HG02588 (cell line): ENCODE data around the gene PRKAB1.

Experiments used
- ATAC-seq: cut with Tn5 transposase; IDR thresholded peaks from one replicate; pipeline ENCODE4 v1.9.1; 2021; ENCODE audit warnings: mild to moderate bottlenecking, moderate library complexity; ENCODE audit not compliant: unreplicated experiment

The PRKAB1 gene

DNA sequence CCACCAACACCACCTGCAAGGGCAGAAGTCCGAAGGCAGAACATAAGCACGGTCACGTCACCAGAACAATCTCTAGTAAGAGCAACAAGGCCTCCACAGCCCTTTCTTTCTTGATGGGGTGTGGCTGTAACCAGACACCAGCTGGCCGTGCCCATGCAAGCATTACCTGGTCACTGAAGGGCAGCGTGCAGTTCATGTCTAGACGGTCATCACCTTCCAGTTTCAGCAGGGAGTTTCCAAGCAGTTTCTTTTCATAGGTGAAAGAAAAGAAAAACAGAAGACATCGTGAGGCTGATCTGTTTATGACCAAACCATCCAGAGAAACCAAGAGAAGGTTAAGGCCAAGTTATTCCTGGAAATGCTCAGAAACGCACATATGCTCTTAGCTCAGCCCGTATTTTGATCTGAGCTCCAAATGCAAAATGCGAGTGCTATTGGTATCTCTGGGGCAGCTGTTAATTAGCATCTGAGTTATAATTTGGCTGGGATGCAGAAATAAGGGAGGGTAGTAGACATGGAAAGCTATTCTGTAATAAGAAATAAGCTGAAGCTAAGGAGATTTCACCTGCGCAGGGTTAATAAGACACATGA lies 42.5 kb downstream of the PRKAB1 start:
- no peak for ATAC-seq

DNA sequence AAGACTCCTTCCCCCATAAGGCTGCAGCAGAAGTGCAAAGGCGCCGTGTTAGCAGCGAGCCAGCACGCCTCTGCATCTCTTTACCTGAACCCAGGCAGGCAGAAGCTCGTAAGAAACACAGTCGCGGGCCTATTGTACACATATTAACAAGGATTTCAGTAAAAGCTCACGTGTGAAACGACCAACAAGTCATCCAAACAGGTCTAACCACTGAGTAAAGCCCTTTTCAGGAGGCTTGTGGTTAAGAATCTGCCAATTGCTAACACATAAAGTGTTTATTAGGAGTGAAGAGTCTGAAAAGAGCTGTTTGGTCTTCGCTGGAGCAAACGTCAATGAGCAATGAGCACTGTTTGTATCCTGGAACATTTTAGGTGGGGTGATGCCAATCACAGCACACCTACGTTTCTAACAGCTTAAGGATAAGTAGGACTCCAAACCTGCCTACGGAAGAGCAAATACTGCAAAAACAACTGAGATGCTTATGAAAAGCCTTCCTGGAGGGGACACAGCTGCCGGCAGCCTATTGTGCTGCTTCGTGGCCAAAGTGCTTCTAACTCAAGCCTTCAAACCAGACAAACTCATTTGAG lies 43.1 kb downstream of the PRKAB1 start:
- no peak for ATAC-seq

DNA sequence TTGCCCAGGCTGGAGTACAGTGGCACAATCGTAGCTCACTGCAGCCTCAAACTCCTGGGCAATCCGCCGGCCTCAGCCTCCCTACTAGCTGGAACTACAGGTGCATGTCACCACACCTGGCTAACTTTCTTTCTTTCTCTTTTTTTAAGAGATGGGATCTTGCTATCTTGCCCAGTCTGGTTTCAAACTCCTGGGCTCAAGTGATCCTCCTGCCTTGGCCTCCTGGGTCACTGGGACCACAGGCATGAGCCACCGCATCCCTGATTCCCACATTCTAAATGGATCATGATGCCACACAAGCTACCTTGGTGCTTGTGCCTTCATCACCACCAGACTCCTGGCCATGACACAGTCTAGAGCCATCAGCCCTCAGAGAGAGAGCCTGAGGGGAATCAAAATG lies 43.8 kb downstream of the PRKAB1 start:
- ATAC-seq = no peak

DNA sequence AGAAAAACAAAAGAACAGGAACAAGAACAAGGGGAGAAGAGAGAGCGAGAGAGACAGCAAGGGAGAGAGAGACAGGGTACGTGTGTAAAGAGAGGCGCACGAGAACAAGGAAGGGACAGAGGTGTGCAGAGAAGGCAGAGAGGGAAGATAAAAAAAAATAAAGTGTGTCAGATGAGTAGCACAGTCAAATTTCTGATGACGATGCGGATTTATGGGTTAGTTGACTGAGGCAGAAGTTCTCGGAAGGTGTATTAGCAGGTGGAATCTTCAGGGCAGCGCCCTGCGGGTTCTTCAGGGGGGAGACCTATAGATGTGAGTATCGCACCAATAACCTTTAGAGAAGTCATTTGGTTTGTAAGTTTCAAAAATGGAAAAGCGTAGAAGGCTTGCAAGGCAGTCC lies 44.8 kb downstream of the PRKAB1 start:
- no peak for ATAC-seq

DNA sequence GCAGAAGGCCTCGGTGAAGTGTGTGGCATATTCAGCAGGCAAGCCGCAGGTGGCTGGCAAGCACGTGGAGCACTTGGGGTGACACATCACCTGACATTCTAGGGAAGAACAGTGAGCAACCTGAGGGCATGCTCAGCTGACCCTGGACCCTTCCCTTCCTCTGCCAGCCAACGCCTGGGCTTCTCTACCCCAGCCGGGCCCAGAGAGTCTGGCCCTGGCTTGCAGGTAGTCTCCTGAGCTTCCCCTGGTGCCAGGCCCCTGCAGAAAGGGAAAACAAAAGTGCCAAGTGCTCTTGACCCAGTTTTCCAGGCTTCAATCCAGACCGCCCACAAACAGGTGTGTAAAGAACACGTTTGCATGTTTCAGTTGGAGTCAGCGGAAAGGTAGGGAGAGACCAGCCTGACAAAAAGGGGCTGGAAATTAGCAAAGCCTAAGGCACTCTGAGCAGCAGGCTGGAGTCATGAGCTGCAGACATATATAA lies 45.7 kb downstream of the PRKAB1 start:
- ATAC-seq = no peak

DNA sequence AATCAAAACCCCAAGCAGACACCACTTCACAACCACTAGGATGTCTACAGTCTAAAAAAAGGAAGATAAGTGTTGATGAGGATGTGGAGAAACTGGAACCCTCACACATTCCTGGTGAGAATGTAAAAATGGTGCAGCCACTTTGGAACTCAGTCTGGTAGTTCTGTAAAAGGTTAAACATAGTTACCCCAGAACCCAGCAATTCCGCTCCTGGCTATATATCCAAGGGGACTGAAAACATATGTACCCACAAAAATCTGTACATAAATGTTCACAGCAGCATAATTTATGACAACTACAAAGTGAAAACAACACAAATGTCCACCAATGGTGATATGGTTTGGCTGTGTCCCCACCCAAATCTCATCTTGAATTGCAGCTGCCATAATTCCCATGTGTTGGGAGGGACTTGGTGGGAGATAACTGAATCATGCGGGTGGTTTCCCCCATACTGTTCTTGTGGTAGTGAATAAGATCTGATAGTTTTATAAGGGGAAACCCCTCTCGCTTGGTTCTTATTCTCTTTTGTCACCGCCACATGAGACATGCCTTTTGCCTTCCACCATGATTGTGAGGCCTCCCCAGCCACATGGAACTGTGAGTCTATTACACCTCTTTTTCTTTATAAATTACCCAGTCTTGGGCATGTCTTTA lies 46.8 kb downstream of the PRKAB1 start:
- ATAC-seq = no peak

DNA sequence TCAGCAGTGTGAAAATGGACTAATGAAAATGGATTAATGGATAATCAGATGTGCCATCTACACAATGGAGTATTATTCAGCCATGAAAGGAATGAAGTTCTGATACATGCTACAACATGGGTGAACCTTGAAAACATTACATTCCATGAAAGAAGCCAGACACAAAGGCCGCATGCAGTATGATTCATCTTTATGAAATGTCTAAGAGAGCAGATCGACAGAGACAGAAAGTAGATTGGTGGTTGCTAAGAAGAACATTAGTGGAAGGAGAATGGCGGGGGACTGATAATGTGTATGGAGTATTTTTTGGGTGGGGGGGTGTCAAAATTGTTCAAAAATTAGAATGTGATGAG lies 47.3 kb downstream of the PRKAB1 start:
- no peak for ATAC-seq

DNA sequence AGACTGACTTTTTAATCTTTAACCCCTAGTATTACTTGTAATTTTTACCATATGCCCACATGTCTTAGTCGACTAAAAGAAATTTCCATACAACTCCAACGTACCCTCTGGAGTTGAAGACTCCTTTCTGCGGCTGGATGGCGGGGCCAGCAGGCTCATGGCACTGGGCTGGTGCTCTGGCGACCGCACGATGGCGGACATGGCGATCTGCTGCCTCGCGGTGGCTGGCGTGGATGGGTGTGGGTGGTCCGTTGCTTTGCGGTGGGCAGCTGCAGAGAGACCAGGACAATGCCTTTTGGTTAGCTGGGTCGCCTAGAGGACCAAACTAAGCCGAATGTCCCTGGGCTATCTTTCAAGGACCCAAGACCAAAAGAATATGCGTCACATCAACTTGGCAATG lies 50.2 kb downstream of the PRKAB1 start:
- no peak for ATAC-seq

DNA sequence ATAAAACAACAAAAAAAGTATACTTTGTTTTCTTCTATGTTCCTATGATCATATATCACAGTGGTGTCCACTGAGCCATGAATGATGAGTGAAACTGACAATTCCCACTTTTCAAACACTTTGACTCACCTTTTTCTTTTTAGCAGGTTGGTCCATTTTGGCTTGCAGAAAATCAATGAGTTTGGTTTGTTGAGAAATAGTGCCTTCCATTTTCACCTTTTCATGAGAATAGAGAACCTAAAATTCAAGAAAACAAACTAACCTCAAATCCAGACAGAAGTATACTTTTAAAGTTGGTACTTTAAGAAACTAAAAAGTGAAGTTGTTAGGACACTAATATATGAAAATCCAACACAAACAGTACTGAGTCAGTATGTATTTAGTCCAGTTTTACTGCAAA lies 52.4 kb downstream of the PRKAB1 start:
- no peak for ATAC-seq

DNA sequence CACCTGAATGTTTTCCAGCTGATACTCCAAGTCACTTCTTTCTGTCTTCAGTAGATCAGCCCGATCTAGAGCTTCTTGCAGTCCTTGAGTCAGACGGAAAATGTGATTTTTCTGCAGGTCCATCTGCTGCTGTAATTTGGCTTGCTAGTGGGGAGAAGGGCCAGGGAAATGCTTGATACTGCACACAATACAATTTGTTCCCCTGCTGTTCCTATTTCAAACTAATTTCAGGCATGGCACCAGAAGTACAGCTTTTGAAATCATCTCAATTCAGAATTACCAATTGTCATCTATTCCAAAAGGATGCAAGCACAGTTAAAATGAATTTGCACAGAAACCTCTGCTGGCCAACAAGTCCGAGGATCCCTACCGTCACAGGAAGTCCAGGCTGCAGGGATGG lies 53.4 kb downstream of the PRKAB1 start:
- ATAC-seq = no peak

DNA sequence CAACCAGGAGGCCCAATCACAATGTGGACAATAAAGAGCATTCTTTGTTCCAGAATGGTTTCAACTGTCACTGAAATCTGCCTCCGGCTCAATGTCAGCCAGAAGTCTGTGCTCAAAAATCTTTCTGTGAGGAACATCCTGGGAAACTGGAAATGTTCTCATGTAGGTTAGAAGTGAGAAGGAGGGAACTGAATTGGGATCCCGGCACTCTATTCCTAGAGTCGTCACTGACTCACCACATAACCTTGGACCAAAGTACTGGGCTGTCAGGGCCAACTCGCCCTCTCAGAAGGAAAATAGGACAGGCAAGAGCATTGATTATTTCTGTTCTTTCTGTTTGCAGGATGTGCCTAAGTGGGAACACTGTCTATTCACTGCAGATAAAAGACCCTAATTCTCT lies 57.6 kb downstream of the PRKAB1 start:
- no peak for ATAC-seq

DNA sequence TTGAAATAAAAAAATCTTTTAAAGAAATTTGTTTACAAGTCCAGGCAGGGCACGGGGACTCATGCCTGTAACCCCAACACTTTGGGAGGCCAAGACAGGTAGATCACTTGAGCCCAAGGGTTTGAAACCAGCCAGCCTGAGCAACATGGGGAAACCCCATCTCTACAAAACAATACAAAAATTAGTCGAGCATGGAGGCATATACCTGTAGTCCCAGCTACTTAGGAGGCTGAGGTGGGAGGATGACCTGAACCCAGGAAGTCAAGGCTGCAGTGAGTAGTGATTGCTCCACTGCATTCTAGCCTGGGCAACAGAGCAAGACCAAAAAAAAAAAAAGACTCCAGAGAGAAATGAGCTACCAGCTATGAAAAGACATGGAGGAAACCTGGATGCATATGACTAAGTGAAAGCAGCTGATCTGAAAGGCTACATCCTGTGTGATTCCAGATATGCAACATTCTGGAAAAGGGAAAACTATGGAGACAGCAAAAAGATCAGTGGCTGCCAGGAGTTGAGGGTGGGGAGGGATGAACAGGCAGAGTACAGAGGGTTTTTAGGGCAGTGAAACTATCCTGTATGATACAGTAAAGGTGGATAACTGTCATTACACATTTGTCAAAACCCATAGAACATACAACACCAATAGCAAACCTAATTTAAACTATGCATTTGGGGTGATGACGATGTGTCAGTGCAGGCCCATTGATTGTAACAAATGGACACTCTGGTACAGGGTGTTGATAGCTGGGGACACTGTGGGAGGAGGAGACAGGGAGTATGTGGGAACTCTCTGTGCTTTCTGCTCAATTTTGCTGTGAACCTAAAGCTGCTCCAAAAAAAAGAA lies 59.9 kb downstream of the PRKAB1 start:
- no peak for ATAC-seq

DNA sequence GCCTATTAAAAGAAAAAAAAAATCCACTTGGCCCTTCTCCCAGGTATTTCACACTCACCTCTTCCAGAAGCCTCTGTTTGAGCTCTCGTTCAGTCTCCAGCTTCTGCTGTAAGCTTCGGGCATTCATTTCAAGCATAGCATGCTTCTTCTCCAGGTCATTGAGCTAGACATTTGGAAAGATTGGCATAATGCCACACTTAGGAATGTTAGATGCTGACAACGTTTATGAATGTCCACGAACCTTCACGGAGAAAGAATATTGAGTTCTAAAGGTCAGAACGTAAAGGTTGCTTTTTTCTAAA lies 60.5 kb downstream of the PRKAB1 start:
- no peak for ATAC-seq

DNA sequence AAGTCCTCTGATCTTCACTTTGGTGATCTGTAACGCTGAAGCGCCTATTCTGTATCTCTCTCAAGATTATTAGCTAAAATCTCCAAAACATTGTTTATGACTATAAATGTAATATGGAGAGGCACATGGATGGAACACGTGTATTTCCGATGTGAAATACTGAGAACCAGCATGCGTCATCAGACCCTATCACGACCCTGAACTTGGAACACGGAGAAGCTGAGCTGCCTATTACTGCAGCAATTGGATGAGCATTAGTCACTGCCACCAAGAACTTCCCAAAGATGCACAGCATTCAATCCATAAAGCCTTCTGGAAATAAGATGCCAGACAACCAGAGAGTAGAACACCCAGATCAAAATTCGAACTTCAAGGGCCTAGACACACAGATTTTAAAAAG lies 61.9 kb downstream of the PRKAB1 start:
- ATAC-seq = no peak

DNA sequence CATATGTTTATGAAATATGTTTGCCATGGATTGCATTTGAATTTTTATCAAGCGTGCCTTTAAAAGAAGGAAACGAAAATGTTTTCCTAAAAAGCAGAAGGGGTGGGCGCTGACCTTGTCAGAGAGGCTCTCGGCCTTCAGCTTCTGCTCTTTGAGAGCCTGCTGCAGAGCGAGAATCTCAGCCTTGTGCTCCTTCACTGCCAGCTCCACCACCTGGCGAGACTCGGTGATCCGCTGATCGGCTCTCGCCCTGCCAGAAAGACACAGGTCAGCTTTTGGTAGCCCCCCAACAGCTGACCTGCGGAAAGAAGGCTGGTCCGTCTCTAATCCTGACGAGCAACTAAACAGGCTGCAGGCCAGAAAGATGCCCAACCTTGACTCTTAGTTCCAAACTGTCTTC lies 62.4 kb downstream of the PRKAB1 start:
- no peak for ATAC-seq
